ENCODE results near the gene PTPRT.

Gene PTPRT

DNA sequence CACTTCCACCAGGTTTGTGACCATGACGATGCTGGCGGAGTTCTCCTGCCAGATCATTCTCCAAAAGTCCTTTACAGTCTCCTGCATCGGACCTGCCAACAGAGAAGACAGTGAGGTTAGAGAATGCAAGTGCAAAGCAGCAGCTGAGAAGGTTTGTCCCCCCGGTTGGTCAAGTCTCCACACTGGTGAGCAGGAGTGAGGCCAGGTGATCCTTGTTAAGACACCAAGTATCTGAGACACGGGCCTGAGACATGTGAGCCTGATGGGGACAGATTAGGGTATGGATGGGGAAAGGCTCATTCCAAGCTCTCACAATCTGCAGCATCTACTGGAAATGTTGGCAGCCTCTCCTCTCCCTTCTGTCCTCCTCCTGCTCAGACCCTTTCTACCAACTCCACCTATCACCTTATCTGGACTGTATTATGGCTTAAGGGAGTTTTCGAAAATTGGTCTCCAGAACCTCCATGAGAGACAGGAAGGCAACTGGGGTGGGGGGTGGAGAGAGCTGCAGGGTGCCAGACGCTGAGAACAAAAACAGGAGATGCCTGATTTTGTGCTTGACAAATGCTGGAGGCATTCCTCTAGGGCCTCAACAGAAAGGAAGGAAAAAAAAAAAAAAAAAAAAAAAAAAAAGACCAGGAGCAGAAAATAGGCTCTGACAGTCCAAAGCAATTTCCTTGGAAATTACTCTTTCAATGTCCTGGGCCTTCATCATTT is 1071.1 kb downstream of the PTPRT start:
- peak; percentile 20 for FAIRE-seq
- DNase-seq (ENCODE audit: insufficient read length, low spot score), result no peak

DNA sequence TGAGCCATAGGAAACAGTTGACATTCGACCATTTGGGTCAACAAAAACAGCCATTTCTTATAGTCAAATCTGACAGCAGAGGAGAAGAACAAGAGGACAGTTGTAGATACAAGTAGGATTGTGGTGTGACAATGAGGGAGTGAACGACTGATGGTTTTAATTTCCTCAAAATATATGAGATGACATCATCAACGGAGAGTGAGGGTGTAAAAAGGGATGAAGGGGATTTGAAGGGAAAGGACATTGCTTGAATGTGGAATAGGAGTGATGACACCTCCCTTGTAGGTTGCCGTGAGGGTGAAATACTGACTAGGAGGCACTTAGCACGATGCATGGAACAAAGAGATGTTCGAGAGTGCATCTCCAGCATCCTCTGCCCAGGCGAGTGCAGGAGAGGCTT is 1071.7 kb downstream of the PTPRT start:
- no peak for FAIRE-seq
- DNase-seq (ENCODE audit: insufficient read length, low spot score), result no peak

DNA sequence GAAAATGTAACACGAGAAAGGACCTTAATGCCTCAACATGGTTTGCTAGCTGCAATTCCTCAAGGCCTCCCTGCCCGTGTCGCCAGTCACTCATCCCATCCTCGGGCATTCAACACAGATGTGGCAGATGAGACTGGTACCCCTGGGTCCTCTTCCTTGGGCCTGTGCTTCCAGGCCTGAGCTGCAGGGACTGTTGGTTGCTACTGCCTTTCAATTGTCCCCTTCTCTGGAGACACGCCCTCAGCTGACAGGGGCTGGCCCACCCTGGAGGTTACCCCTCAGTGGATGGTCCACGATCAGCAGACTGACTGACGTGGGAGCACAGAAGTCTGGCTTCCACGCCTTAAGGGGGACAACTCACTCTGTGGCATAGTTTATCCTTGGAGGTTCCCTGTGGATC is 1076.5 kb downstream of the PTPRT start:
- FAIRE-seq (no peak), DNase-seq (ENCODE audit: insufficient read length, low spot score) (no peak)

DNA sequence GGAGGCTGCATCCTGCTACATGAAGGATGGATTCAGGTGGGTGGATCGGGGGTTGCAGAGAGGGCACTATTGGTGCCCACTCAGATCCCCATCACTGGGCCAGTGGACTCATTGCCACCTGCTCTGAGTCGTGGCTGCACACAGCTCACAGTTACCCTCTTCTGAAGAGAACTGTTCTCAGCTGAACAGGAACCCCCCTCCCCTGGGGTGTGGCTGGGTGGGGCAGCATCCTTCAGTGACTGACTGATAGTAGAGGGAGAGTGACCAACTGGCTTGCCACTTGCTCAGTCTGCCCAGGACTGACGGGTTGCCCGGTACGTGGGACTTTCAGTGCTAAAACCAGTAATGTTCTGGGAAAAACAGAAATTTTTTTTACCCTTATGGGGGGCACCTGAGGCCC is 1077.5 kb downstream of the PTPRT start:
- FAIRE-seq, result no peak

DNA sequence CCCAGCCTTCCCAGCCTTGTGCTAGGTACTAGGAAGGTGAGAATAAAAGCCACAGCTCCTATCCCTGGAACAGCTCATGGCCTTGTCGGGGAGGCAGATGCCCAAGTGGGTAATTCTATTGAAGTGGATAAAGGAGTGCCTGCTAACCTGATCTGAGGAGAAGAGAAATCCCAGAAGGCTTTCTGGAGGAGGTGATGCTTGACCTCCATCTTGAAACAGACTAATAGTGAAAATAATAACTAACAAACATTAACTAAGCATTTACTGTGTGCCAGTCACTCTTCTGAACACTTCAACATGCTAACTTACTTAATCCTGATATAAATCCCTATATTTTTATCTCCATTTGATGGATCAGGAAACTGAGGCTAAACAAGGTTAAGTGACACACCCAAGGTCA is 1078.4 kb downstream of the PTPRT start:
- no peak for DNase-seq (ENCODE audit: insufficient read length, low spot score)
- FAIRE-seq, result peak; percentile 49

More for the DNA sequence above, 1077.5 kb downstream of the PTPRT start:
- DNase-seq (ENCODE audit: insufficient read length, low spot score), result no peak

DNA sequence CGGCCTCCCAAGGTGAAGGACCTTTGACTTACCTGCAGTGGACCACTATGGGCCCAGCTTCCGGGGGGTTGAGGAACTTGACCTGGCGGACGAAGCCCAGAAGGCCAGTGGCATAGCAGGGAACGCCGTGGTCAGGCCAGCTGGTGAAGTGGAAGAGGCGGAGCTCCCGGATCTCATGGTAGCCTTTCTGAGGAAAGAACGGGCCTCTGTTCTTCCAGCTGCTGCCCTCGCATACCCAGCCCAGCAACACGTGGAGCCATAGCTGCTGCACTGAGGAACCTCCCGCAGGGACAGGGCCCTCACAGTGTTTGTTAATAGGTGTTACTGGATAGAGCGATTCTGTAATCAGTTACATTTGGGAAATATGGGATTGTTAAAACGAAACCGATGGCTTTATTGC is 1079.4 kb downstream of the PTPRT start:
- FAIRE-seq (no peak), DNase-seq (ENCODE audit: insufficient read length, low spot score) (no peak)

DNA sequence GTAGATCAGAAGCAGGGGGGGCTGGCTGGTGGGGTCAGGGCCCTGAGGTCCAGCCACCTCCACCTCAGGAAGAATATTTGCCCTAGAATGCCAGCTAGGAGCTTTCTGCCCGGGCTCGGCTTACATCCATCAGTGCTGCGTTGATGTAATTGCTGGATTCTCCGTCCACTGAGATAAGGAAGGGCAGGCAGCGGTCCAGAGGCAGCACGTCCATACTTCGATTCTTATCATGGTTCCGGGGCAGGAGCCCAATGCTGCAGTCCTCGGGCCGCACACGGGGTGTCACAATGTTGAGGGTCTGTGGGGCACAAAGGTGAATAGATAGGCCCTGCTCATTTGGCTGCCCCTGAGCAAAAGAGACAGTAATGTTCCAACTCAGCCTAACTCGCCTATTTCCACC is 1087.7 kb downstream of the PTPRT start:
- DNase-seq (ENCODE audit: insufficient read length, low spot score), result no peak
- FAIRE-seq, result no peak

DNA sequence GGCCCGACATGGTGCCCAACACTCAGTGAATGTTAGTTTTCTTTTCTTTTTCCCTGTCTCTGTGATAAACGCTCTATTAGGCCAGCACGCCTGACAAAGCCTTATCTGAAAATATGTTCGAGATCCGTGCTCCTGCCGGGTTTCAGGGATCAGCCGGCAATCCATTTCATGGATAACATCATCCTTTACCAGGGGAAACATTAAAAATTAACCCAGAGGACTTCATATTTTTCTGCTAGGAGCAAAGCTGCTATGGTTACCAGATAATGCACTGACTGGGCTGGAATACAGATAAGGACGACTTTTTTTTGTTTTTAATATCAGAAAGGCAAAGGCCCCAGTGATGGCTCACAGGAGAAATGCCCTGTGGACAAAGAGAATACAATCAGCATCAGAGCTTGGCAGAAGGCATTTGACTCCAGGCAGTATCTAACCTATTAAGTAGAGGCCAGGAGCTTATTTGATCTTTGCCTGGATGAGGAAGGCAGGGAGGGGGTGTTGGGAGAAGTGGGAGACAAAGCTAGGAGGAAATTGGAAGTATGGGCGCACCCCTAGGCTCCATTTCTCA is 1089.5 kb downstream of the PTPRT start:
- no peak for FAIRE-seq
- DNase-seq (ENCODE audit: insufficient read length, low spot score), result no peak

DNA sequence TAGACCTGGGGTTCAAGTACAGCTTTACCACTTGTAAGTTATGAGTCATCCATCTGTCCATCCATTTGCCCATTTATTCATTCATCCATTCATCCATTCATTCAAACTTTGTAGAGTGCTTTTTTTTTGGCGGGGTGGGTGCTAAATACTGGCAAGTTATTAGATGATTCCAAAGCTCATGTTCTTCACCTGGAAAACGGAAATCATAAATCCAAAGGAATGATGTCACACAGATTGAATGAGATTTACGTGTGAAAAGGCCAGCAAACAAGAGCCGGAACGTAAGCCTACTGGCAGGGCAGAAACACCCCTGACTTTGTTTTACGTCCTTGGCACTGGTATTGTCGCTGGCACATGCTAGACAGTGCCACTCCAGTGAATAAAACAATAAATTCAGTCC is 1090.6 kb downstream of the PTPRT start:
- peak; percentile 58 for FAIRE-seq

DNA sequence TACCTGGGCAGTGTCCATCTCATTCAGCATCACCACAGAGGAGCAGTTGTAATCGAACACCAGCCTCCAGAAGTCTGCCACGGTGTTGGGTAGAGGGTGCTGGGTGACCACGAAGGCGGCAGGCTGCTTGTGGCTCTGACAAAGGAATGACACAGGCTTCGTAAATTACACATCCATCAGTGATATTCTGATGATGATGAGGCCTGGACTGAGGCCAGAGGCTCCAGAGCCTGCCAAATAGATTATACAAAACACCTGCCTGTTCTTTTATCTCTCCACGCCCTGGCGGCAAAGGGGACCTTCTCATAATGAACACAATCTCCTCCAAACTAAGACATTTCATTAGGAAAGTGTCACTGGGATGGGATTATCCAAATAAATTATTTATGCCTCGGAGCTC is 1091.3 kb downstream of the PTPRT start:
- FAIRE-seq, result peak; percentile 33
- no peak for DNase-seq (ENCODE audit: insufficient read length, low spot score)

More for the DNA sequence above, 1090.6 kb downstream of the PTPRT start:
- no peak for DNase-seq (ENCODE audit: insufficient read length, low spot score)

DNA sequence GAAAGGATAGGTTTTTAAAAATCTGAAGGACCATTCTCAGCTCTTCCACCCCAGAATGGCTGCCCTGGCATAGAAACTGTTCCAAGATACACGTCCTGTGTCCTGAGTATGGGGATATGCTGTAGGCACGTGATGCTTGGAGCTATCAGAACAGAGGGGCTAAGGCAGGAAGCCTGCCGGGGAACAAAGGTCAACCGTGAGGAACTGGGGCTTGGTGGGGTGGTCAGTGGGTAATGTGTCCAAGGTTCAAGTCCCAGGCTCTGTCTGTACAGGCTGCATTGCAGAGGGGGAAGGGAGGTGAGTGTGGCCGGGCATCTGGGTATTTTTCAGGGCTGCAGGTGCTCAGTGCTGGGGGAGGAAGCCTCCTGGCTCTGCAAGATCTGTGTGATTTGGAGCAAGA is 1092.0 kb downstream of the PTPRT start:
- no peak for FAIRE-seq

DNA sequence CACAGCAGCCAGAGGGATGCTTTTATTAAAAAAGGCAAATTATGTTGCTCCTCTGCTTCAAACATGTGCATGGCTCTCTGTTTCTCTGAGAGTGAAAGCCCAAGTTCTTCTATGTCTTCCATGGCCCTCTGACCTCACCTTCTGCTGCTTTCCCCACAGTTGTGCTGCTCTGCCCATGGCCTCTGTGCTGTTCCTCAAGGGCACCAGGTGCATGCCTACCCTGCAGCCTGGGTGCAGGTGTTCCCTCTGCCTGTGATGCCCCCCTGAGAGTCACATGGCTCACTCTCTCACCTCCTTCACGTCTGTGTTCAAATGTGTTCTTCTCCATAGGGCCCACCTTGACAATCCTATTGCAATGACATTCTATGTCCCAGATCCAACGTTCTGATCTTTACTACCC is 1094.5 kb downstream of the PTPRT start:
- FAIRE-seq (peak; percentile 77), DNase-seq (ENCODE audit: insufficient read length, low spot score) (no peak)

More for the DNA sequence above, 1092.0 kb downstream of the PTPRT start:
- DNase-seq (ENCODE audit: insufficient read length, low spot score), result no peak

DNA sequence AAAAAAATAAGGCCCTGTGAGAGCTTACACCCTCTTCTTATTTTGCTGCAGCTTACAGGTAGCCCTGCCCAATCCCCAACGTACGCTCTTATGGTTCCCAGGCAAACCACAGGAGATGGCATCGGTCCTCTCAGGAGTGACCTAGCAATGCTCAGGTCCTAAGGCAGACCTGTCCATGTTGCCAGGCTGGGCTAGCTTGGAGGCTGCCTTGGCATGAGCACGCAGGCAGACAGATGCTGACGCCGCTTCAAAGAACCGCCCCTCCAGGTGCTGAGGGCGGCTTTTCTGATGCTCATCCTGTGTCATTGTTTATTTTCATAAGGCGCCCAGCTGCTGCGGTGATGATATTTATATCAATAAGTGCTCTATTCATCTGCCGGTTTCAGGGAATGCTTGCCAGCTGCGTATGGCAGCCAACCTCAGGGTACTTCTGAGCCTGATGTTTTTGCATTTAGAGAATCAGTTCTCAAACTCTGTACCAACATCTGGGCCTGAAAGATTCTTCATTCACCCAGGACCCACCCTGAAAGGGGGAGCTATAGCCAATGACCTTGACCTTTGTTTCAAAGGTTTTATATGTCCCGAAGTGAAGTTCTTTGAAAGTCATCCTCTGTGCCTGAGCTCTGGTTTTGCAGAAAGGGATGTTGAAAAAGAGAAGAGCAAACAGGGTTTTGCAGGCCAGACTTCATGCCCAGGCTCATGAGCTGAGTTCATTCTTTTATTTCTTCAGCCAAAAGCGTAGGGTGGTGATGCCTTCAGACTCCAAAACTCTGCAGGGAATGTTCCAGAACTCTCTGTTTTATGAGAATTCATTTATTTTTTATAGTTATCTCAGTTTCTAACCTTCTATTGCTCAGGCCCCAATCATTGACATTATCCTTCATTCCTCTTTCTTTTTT is 1095.9 kb downstream of the PTPRT start:
- no peak for DNase-seq (ENCODE audit: insufficient read length, low spot score)
- no peak for FAIRE-seq

DNA sequence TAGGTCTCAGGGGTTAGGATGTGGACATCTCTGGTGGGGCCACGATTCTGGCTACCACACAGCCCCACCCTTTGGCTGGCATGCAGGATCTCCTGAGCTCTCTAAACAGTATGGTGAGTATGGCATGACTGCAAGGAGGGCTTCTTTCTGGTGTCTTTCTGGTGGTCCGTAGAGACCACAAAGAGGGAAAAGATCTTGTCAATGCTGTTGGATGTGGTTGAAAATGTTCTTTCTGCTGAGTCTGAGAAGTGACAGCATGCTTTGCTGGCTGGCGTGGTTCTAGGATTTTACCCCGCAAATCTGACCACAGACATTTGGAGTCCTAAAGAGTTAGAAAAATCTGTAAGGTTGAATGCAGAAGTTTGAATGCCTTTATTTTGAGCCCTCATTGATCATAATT is 1096.7 kb downstream of the PTPRT start:
- FAIRE-seq, result no peak
- DNase-seq (ENCODE audit: insufficient read length, low spot score), result no peak

DNA sequence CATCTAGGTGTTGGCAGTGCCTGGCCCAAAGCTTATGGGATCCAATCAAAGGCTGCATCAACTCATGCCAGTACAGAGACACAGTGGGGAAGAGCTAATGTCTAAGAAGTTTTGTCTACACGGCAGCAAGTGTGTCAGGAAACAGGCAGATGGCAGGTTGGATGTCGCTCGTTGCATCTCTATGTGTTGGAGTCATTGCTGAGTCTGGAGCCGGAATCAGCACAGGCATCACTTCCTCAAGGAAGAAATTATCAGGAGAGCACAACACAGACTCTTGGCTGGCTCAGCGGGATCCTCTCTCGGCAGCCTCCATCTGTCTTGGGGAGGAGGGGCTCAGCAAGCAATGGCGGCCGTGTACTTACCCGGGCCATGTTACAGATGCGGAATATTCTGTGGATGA is 1104.3 kb downstream of the PTPRT start:
- no peak for DNase-seq (ENCODE audit: insufficient read length, low spot score)
- FAIRE-seq, result no peak

DNA sequence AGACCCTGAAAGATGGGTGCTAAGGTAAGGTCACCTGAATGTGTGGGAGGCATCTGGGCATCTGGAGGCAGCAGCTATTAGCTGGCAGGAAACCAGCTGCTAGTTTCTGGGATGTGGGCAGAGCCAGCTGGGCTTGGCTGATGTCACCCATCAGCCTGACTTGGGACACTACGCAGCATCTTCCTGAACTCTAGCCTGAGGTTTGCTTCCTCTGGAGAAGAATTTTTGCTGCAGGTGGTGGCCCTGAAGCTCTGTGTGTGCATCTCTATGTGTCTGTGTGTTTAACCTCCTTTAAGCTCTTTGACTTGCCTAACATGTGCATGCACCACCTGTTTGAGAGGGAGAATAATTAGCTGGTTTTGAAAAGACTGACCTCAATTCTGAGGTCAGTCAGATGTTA is 1106.4 kb downstream of the PTPRT start:
- DNase-seq (ENCODE audit: insufficient read length, low spot score), result no peak
- no peak for FAIRE-seq

DNA sequence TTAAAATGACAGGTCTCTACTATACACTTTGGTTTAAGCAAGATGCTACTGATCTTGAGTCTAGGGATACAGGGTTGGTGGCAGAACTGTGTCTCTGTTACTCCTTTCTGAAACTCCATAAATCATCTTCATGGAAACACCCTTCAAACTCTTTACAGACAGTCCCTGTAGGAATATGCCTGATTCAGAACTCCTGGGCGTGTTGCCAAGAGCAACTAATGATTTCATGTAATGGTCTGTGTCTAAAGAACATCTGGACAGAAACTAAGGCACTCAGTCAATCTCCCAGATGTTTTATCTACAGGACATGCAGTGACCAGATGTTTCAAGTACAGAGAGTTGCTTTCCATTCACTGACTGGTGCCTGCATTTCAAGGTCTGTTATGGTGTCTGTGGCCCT is 1107.1 kb downstream of the PTPRT start:
- no peak for DNase-seq (ENCODE audit: insufficient read length, low spot score)
- peak; percentile 33 for FAIRE-seq

DNA sequence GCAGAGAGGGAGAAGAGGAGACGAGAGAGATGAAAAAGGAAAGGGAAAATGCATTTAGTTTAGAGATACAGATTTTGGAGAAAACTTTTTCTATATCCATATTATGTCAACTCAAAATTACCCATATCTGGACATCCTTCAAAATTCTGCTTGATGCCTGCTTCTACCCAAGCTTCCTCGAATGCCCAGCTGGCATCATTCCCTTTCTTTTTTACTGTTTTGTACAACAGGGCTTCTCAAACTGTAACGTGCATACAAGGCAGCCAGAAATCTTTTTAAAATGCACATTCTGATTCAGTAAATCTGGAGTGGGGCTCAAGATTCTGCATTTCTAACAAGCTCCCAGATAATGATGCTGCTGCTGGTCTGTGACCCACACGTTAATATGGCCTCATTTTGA is 1108.8 kb downstream of the PTPRT start:
- DNase-seq (ENCODE audit: insufficient read length, low spot score), result no peak
- FAIRE-seq, result no peak

DNA sequence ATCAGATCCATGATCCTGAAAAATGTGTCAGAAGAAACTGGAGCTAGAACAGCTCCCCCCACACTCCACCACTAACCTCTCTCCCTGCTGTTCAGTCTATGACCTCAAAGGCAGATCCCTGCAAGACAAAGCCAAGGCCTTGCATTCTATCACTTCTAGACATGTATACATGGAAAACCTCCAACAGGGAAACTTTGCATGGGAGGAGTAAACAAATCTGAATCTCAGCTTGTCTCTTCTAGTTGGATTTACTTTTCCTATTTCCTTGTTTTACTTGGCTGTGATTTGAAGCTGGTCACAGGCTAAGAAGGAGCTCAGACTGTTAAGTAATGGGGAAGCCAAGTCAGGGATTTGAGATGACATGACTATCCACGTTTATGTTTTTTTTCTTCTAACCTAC is 1114.8 kb downstream of the PTPRT start:
- no peak for DNase-seq (ENCODE audit: insufficient read length, low spot score)
- no peak for FAIRE-seq

DNA sequence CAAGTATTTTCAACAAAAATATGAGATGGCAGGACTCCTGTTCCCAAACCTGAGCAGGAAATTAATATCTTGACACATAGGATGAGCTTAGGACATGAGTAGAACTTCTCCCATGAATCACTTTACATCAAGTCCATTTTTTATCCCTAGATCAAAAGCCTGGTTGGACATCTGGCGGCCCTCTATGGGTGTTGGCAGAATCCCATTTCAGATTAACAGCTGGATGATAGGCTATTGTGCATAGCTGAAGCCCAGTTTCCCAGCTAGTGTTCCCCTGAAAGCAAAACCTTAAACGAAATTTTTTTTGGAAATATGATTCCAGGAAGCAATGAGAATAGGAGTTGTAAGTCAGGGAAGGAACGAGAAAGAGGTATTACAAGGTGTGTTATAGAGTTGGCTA is 1122.1 kb downstream of the PTPRT start:
- DNase-seq (ENCODE audit: insufficient read length, low spot score) (no peak), FAIRE-seq (no peak)

DNA sequence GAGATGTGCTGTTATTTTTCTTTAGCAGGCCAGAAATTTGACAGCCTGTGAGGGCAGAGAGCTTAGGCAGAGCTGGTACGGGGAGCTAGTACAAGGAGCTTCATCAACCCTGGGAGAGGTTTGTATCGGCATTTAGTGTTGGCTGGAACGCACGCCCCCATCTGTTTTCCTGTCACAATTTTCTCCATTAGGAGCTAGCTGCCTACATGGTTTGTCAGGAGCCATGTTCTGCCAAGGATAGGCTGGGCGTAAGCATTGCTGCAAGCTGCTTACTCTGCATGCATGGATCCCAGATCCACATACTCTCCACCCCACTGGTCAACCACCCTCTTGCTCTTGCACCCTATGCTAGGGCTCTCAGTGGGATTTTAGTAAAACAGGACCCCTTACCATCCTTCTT is 1122.5 kb downstream of the PTPRT start:
- FAIRE-seq, result peak; percentile 33
- no peak for DNase-seq (ENCODE audit: insufficient read length, low spot score)

DNA sequence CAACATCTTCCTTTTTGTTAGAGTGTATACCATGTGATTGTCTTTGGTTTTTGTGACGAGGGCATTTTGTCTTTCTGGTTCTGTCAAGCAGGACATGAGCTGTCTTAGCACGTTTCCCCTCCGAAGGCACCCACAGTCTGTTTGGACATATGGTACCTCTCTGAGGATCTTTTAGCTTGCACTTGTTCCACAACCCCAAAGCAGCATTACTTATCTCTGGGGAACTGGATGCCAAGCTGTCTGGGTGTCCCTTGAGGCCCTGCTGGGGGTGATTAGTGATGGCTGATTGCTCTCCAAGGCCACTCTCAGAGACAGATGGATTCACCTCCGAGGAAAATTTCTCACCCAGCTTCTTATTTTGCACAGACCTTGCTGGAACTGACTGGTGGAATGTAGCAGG is 1126.6 kb downstream of the PTPRT start:
- DNase-seq (ENCODE audit: insufficient read length, low spot score) (no peak), FAIRE-seq (no peak)
